NCI-H2029 treated with DMSO at 0.1 percent for 48 hours (cell line): ENCODE results near the gene HOXD8.

ENCODE experiments used
- DNase-seq: peaks from one replicate; lab custom pipeline; 2025; lab: John Stamatoyannopoulos, UW

The HOXD8 gene

DNA sequence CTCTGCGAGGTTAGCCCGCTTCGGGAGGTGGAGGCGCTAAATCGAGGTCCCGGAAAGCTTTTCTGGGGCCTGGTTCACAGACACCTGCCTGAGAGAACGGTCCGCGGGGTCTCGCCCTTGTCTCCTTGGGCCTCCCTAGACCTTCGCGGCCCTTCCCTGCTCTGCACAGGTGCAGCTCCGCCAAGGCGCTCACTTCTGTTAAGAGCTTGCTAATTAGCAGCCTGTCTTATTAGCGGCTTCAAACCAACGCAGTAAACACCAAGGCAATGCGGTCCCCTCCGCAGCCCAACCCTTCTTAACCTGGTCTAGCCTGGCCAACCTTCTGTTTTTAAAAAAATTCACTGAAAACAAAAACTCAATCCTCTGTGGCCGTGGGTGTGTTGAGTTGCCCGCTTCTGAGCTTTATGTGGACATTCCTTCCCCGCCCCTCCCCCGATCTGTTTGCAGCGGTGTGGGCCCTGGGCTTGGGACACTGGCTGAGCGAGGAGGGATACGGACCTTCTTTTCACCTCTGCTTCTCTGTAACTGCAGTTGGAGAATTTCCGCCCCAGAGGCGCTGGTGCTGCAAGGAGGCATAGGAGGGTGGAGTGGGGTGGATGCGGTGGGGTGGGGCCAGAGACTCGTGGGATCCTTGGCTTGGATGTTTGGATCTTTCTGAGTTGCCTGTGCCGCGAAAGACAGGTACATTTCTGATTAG is 18.4 kb downstream of the HOXD8 start:
- no peak for DNase-seq

DNA sequence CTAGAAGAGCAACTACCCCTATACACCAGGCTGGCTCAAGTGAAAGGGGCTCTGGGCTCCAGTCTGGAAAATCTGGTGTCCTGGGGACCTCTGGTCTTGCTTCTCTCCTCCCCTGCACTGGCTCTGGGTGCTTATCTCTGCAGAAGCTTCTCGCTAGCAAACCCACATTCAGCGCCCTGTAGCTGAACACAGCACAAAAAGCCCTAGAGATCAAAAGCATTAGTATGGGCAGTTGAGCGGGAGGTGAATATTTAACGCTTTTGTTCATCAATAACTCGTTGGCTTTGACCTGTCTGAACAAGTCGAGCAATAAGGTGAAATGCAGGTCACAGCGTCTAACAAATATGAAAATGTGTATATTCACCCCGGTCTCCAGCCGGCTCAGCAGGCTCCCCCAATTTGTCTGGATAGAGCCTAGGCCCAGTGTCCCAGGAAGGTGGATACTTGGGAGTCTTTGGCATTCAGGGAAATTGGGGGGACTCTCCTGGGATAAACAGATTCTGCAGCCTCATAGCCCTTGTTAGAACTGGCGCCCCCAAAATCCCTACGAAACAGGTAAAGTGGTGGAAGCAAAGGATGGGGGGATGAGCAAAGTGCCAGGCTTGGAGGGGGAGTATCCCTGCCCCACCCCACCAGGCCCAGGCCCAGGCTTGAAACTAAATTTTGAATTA is 19.4 kb downstream of the HOXD8 start:
- DNase-seq = no peak

DNA sequence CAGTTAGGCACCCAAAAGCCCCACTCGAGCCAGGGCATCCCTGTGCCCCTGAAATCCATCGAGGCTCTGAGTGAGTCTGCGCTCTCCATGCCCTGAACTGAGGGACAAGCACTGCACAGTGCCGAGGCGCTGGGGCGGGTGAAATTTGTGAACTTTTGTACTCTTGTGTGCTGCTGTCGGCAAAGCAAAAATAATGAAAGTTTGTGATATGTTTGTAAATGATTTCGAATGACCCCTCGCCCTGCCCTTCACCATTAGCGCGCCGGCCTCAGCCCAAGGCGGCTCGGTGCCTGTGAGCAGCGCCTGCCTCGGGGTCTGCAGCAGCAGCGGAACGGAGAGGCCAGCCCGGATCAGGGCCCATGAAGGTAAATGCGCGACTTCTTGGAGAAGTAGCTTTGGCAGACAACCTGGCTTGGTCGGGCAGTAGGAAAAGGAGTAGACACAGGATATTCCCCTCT is 20.0 kb downstream of the HOXD8 start:
- no peak for DNase-seq

- no peak for DNase-seq
Observed at GRCh38 chr2:176149939-176150583, 20.6 kb downstream of the HOXD8 start.

- DNase-seq = no peak
Observed at GRCh38 chr2:176150584-176151441, 21.3 kb downstream of the HOXD8 start.

GRCh38 chr2:176151442-176152287 is 22.2 kb downstream of the HOXD8 start, which contains the start of gene HOXD4:
Gene HOXD4 (plus strand): TSS chr2:176151550. CDS start chr2:176151634, 84 bp downstream.
- DNase-seq = no peak

DNA sequence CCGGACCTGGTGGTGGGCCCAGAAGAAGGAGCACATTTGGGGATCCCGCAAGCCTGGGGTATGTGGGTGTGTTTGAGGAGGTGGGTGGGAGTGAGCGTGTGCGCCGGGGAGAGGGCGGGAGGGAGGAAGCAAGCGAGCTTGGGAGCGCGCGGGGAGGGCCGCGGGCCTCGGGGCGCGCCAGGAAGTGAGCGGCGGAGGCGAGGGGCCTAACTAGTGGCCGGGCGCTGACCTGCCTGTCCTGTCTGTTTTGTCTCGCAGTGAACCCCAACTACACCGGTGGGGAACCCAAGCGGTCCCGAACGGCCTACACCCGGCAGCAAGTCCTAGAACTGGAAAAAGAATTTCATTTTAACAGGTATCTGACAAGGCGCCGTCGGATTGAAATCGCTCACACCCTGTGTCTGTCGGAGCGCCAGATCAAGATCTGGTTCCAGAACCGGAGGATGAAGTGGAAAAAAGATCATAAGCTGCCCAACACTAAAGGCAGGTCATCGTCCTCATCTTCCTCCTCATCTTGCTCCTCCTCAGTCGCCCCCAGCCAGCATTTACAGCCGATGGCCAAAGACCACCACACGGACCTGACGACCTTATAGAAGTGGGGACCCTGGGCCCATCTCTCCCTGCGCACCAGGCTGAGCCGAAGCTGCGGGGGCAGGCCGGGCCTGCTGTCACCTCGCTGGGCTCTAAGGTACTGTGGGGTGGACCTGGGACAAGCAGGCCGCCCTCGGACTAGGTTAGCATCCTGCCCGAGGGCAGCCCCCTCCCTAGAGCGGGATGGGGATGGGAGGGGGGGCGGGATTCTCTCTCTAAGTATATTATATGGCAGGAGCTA is 23.1 kb downstream of the HOXD8 start:
- DNase-seq = no peak

- no peak for DNase-seq
Observed at GRCh38 chr2:176154576-176155252, 25.2 kb downstream of the HOXD8 start.

GRCh38 chr2:176155356-176156044 is 26.0 kb downstream of the HOXD8 start:
- DNase-seq = no peak

DNA sequence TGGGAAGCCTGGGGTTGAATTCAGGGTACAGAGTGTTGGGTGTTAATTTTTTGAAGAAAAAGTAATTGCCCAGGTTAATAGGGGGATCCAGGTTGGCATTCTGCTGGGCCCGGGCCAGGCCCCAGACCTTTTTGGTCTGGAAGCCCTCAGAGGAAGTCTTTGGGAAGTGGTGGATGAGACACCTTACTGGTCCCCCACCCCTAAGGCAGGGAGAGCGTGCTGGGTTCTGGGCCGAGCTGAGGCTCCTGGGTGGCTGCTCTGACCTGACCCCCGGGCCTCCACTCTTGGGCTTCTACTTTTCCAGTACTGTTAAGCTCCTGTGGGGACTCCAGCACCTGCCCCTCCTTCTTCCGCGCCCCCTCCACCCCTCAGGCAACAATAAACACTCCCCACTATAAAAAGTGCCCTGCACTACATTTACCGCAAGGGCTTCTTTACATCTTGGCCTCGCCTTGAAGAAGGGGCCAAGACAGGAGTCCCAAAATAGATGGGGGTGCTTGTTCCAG is 26.8 kb downstream of the HOXD8 start:
- DNase-seq = no peak

DNA sequence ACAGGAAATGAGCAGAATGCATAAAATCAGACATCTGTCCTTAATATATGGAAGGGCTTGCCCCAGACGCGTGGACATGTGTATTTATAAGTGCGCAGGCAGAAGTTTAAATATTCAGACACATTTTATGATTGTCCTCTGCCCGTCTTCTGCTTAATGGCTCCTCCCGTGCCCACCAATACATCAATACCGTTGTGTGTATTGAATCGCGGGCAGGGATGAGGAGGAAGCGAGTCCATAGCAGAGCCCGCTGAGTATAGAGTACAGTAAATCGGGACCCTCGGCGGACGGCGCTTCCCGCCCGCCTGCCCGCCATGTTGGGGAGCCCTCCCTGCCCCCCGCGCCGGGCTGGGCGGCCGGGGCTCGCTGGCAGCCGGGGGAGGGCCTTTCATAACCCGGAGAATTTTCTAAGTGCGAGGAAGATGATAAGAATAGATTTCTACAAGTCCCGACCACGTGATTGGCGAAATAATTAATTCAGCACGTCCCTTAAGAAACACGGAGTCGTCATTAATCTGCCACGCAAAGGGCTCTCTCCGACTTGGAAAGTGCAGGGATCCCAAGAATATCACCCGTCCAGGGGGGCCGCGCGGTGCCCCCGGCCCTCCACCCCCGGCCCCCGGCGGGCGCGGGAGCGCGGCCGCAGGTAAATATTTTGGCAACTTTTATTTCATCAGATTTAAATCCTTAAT is 27.4 kb downstream of the HOXD8 start, which contains the start of gene HOXD3:
HOXD3 (plus strand) TSS at position 501 of the 692 bp plus-strand sequence. CDS start 11,808 bp downstream, outside the sequence.
- no peak for DNase-seq

GRCh38 chr2:176157499-176158185 is 28.1 kb downstream of the HOXD8 start:
- DNase-seq = no peak

DNA sequence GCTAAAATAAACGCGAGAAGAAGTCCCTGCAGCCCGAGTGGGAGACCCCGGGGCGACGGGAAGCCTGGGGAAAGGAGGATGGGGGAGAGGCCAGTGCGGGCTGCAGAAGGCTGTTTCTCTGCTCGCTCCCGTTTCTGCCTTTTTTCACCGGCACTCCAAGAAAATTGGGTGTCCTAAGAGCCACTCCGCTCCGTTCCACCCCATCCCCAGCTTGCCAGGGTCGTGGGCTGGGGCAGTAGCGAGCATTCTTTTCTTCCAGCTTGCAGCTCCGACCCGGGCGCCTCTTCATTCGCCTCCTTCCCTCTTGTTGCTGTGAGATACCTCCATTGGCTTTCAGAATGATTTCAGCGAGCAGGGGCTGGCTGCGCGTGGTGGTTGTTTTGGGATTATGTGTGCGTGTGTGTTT is 28.7 kb downstream of the HOXD8 start:
- DNase-seq = no peak

DNA sequence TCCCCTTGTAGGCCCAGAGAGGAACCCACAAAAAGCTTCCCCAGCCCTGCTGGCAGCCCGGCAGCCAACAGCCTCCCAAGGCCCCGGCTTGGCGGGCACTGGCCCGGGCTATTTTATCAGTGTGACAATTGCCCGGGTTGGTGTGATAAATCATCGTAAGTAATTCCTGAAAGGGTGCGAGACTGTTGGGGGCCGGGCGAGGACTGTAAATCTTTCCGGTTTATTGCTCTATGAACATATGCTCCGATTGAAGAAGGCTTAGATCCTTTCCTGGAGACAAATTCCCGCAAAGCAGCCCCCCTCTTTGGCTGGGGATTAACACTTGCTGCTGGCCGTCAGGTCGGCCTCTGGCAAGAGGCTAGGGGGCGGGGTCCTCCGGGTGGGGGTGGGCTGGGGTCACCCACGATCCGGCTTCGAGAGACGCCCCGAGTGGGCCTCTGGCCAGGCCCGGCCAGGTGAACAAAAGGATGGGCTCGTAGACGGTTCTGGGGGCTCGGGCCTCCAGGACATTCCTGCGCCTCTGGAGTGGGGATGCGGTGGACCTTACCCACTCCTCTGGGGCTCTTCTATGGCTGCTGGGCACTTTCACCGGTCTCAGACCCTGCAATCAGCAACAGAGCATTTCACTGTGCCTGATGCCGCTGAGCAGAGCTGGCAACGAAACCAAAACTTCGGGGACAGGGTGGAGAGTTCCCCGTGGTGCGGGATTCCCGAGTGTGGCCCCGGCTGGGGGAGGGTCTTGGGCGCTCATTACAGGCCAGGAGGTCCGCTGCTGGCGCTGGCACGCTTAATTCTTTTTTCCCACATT is 29.6 kb downstream of the HOXD8 start:
- no peak for DNase-seq

GRCh38 chr2:176159663-176160250 is 30.3 kb downstream of the HOXD8 start:
- DNase-seq = no peak
